HG03060 (cell line): ENCODE measurements around the gene AGK.

Source experiments
- ATAC-seq: cut with Tn5 transposase; IDR thresholded peaks from one replicate; pipeline ENCODE4 v1.9.1; 2021; ENCODE audit warnings: low read depth, moderate number of reproducible peaks; ENCODE audit not compliant: unreplicated experiment

AGK gene

GRCh38 chr7:141551094-141551781, at the start of gene AGK:
AGK (plus strand) TSS chr7:141551410; CDS start chr7:141555467, 4,057 bp downstream.
- peak; percentile 66 for ATAC-seq

GRCh38 chr7:141501451-141501850, 49.8 kb upstream of the AGK start:
- no peak for ATAC-seq

- ATAC-seq: no peak
Observed at GRCh38 chr7:141511316-141511675, 39.9 kb upstream of the AGK start.

- no peak for ATAC-seq
Observed at GRCh38 chr7:141511676-141512396, 39.4 kb upstream of the AGK start.

- ATAC-seq: no peak
Observed at GRCh38 chr7:141512597-141512996, 38.6 kb upstream of the AGK start.

- no peak for ATAC-seq
Observed at GRCh38 chr7:141513720-141514119, 37.5 kb upstream of the AGK start.

- no peak for ATAC-seq
Observed at GRCh38 chr7:141515941-141516340, 35.3 kb upstream of the AGK start.

- no peak for ATAC-seq
Observed at GRCh38 chr7:141519623-141520022, 31.6 kb upstream of the AGK start.

- no peak for ATAC-seq
Observed at GRCh38 chr7:141522657-141523342, 28.4 kb upstream of the AGK start.

GRCh38 chr7:141525973-141526514, 25.2 kb upstream of the AGK start:
- no peak for ATAC-seq

GRCh38 chr7:141527076-141527475, 24.1 kb upstream of the AGK start:
- no peak for ATAC-seq

GRCh38 chr7:141528399-141528798, 22.8 kb upstream of the AGK start:
- no peak for ATAC-seq

GRCh38 chr7:141533149-141533949, 17.9 kb upstream of the AGK start:
- ATAC-seq: no peak

GRCh38 chr7:141534757-141535737, 16.2 kb upstream of the AGK start:
- ATAC-seq: no peak

- ATAC-seq: no peak
Observed at GRCh38 chr7:141537906-141538305, 13.3 kb upstream of the AGK start.

- ATAC-seq: no peak
Observed at GRCh38 chr7:141541375-141541774, 9.8 kb upstream of the AGK start.

- ATAC-seq: no peak
Observed at GRCh38 chr7:141544831-141545230, 6.4 kb upstream of the AGK start.

GRCh38 chr7:141549582-141549981, 1.6 kb upstream of the AGK start:
- no peak for ATAC-seq

GRCh38 chr7:141550386-141551093, 670 bp upstream of the AGK start:
- ATAC-seq: no peak
